Measurements from ENCODE around the gene USP12.

USP12 gene

DNA sequence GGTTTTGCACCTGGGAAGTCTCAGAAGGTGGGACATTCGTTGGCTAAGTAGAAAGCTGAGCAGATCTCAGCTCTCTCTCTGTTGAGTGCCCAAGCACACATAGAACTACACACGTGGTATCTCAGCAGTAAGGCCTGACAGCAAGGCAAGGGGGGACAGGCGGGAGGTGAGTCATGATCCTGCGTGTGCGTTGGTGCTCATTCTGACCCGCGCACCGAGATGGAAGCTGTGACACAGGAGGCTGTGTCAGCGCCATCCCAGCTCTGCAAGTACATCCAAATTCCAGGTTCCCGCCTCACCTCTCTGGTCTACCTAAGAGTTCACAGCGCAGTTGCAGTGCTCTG, 135.7 kb downstream of the USP12 start:
- DNase-seq (ENCODE audit: low read depth), result no peak

DNA sequence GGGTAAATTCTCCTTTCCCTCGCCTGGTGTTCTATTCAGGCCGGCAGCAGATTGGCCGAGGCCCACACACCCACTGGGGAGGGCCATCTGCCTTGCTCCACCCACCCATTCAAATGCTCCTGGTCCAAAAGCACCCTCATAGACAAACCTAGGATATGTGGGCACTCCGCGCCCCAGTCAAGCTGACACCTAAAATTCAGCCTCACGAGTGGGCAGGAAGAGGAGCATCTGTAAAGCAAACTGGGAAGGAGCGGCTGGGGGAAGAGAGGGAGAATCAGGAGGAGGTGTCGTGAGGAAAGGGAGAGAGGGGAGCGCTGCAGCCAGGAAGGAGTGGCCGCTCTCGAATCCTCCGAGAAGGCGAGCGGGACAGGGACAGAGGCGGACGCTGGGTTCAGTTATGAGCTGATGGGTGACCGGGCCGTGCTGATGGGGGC, 136.9 kb downstream of the USP12 start:
- DNase-seq (ENCODE audit: low read depth), result no peak

DNA sequence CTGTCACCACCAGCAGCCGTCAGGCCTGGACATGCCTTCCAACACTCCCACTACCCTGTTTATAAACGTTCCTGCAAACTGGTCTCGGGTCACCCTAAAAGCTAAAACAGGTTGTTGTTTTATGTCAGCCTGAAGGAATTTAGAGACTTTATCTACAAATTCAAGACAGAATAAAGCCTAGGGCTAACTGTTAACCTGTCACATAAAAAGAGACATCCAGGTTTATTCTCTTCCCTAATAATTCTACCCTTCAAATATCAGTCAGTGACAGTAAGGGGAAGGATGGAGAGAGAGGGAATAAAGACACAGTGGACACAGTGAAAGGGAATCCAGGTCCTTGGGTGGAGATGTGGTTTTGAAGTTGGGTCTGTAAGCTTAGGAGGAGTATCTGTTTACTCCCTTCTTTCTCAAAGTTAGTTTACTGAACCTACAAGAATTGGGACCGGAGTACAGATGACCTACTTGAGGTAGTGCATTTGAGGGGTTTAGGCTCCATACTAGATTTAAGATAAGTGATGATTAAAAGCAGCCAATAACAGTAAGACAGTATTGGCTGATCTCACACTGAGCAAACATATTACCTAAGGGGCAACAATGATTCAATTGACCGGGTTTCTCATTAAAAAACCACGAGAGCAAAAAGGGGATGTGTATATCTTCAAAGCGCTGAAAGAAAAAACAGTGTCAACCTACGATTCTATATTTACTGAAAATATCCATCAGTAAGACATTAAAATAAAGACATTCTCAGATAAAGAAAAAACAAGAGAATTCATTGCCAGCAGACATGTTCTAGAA, 142.7 kb downstream of the USP12 start:
- no peak for DNase-seq (ENCODE audit: low read depth)

DNA sequence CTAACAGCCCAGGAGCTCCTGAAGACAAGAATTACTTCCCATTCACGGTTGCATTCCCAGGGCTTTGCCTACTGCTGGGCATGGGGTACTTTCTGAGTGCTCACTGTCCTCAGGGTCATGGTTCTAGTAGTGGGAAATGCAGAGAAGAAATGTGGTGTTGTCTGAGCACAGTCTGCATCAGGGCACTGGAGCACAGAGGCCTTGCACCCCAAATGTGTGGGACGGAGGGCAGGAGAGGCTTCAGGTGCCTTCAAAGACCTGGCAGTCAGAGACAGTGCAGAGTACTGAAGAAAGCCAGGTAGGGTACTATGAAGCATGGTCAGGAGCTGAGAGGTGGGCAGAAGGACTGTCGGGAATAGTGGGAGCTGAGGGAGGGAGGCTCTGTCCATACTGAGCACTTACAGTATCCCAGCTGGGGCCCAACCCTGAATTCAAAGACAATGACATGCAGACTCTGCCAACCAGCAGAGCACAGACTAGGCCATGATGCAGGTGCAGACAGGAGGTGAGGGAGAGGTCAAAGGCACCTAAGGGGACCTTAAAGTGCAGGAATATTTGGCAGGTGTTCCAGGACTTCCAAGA, 144.4 kb downstream of the USP12 start:
- no peak for DNase-seq (ENCODE audit: low read depth)

DNA sequence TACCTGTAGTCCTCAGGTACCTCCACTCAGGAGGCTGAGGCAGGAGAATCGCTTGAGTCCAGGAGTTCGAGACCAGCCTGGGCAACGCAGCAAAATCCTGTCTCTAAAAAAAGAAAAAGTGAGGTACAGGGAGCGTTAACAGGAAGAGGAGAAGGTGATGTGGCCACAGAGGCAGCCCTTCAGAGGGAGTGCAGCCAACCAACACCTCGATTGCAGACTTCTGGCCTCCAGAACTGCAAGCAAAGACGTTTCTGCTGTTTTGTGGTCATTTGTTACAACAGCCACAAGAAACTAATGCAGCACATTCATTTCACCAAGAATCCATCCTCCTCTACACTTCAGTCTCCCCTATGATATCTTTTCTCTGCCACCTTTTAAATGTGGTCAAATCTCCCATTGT, 145.2 kb downstream of the USP12 start:
- DNase-seq (ENCODE audit: low read depth), result no peak

DNA sequence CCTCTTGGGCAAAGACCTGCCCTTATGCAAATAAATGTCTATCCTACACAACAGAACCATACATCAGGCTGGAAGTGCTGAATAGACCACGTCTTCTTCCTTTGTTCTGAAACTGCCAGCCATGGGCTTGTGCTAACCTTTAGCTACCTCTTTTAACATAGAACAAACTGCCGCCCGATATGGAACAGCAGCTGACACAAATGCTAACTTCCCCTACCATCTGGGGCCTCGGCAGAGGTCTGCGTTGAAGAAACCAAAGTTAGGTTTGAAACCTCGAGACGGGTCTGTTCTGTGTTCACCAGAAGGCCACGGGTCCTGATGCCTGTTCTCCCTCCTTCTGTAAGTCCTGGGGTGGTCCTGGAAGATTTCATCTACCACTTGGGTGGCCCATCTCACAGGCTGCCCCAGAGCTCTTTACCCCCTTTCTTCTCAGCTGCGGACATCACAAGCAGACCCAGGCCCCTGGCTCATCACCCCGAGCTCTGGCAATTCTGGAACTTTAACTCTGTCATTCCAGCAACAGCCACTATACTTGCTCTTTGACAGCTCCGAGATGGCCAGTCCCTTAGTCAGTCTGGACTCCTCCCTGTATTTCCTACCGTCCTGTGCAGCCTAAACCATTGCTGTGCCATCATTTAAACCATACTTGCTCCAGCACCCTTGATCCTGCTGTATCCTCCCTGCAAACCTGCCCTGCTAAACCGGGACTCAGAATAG, 146.7 kb downstream of the USP12 start:
- no peak for DNase-seq (ENCODE audit: low read depth)

DNA sequence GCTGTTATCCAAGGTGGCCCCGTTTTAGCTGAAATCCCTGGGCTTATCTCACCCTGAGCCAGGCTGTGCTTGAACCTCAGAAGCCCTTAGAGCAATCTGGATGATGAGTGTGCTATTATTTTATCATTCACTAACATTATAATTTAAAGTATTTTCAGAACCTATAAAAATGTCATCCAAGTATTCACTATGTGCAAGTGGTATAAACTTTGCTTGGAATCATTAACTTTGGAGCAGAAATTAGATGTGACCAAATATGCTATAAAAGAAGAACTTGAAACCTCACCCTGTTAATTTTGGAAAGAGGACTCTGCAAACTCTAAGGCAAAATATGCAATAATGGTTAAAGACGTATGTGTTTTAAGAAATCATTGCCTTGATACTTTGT, 147.5 kb downstream of the USP12 start:
- no peak for DNase-seq (ENCODE audit: low read depth)

DNA sequence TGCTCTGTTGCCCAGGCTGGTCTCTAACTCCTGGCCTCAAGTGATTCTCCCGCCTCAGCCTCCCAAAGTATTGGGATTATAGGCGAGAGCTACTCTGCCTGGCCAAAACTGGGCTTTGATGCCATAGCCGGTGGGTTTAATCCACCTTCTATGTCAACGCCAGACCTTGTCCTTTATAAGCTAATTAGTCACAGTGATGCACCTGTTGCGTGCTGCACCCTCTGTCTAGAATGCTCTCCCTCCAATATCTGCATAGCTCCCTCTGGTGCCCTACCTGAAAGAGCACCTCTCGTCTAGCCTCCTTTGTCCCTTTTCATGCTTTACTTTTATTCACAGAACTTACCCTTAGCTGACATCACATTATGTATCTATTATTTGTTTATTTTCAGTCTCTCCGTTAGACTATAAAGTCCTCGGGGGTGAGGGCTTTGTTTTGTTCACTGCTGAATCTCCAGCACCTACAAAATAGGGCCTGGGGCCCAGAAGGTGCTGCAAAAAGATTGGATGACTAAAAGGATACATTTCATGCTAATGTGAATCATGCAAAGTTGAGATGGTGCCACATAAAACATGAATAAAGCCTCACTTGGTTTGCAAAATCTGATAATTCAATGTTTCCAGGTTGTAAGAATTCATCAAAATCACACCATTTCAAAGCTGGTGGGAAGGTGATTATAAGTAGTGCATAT, 148.1 kb downstream of the USP12 start:
- no peak for DNase-seq (ENCODE audit: low read depth)

DNA sequence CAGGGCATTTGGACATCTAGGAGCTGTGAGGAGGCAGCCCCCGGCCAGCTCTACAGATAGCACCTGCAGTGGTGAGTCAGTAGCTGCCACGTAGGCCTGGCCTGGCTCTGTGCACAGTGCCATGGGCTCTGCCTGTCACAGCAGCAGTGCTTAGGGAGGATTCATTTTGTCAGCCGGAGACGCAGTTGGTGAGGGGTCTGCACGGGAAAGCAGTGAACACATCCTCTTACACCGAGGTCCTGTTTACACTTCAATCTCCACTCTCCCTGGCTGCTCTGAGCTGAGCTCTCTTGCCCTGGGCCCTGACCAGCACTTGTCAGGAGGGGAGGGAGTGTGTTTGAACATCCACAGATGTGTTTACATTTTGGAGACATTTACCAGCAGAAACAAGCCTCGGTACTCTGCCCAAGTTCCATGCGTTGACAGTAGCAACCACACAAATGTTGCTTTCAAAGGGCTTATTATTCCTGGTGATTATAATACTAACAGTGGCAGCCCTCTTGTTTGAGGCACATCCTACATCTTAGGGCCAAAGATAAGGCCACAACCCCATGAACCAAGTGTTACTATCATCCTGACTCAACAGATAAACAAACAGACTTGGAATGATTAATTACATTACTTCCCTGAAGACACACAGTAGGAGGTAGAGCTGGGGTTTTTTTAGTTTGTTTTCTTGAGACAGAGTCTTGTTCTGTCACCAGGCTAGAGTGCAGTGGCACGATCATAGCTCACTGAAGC, 148.9 kb downstream of the USP12 start:
- DNase-seq (ENCODE audit: low read depth), result no peak

DNA sequence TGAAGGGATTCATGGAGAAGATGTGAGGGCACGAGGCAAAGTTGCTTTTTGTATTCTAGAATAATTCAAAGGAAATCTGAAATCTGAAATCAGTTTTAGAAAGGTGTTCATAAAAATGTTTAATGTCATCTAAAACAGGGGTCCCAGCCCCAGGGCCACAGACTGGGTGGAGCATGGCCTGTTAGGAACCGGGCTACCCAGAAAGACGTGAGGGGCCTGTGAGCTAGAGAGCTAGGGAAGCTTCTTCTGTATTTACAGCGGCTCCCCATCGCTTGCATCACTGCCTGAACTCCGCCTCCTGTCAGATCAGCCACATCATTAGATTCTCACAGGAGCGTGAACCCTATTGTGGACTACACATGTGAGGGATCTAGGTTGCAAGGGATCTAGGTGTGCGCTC, 151.2 kb downstream of the USP12 start:
- DNase-seq (ENCODE audit: low read depth), result no peak

DNA sequence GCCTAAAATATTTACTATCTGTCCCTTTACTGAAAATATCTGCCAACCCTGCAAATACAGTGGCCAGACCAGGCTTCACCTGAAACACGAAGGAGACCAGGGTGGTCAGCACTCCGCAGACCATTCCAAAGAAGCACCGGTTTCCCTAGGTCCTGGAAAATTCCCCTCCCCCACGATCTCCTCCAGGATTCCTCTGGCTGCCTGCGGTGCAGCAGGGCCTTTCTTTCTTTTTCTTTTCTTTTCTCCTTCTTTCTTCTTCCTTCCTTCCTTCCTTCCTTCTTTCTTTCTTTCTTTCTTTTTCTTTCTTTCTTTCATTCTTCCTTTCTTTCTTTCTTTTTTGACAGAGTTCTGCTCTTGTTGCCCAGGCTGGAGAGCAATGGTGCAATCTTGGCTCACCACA, 152.7 kb downstream of the USP12 start:
- no peak for DNase-seq (ENCODE audit: low read depth)

DNA sequence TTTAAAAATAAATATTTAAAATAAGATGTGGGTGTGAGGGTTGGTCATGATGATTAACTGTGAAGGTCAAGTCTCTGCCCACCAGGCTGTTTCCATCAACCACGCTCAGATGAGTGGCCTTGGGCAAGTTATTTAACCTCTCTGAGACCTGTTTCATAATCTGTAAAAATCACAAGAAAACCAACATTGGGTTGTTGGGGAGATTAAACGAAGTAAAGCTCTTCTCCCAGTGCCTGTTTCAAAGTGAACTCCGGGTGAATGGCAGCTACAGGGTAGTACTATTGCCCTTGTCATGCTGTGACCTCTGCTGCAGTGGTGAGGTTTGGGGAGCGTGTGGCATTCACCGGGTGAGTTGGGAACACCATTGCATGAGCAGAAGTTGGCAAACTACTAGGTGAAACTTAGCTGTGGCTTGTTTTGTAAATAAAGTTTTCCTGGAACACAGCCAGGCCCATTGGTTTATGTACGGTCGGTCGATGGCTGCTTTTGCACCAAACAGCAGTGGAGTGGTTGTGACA, 153.2 kb downstream of the USP12 start:
- no peak for DNase-seq (ENCODE audit: low read depth)

DNA sequence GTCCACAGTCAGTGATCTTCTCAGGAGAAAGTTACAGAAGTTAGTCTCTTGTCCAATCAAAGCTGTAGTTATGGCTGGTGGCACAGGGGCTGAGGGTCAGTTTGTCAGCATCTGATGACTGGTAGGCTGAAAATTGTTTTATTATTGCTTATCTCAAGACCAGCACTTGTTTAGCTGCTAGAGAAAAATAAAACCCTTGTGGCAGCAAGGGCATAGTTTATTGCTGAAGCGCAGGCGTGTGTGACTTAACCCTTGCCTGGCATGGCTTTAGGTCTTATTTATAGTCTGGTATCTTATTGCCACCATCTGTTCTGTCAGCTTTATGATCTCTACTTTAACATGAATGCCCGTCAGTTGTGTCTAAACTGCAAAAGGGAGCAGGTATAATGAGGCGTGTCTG, 154.7 kb downstream of the USP12 start:
- no peak for DNase-seq (ENCODE audit: low read depth)

All from activated T-helper 1 cell treated with Interleukin-2 at 50 U/mL for 16 hours (primary cell).